ENCODE results near the gene UBE2L5. TPM values are rescaled to one million over a fixed set of nuclear protein-coding genes. Genes with fewer than 3 reads are reported as not detected.

UBE2L5 gene
- total RNA-seq: not detected in 2 replicates

DNA sequence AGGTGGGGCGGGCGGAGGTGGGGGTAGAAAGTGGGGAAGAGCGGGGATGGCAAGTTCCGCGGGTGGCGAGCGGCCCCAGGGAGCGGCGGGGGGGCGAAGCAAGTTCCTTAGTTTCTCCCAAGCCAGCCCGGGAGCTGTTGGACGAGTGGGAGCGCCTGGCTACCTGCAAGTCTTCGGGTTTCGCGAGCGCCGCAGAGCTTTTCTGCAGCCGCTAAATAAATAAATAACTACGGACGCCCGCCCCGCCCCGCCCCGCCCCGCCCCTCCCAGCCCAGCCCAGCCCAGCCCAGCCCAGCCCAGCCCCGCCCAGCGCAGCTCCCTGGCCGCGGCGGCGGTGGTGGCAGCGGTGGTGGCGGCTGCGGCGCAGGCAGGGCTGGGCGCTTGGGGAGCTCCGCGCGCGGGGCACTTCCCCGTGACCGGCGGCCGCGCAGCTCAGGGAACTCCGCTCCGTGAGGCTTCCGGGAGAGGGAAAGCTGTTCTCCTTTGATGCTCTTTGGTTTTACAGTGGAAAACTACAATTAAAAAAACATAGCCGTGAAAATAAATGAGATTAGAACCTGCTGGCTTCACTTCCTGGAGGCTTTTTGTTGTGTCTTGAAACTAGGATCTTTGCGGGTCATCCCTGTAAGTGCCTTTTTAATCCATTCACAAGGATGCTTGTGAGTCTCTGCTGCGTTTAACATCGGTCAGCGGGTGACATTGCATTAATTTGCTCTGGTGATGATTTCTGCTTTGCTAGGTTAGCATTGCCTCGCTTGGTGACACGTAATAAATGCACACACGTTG is at the start of gene UBE2L5:
Gene UBE2L5 (plus strand): TSS at position 440 of the 786 bp plus-strand sequence. CDS start 5,498 bp downstream, outside the sequence.

DNA sequence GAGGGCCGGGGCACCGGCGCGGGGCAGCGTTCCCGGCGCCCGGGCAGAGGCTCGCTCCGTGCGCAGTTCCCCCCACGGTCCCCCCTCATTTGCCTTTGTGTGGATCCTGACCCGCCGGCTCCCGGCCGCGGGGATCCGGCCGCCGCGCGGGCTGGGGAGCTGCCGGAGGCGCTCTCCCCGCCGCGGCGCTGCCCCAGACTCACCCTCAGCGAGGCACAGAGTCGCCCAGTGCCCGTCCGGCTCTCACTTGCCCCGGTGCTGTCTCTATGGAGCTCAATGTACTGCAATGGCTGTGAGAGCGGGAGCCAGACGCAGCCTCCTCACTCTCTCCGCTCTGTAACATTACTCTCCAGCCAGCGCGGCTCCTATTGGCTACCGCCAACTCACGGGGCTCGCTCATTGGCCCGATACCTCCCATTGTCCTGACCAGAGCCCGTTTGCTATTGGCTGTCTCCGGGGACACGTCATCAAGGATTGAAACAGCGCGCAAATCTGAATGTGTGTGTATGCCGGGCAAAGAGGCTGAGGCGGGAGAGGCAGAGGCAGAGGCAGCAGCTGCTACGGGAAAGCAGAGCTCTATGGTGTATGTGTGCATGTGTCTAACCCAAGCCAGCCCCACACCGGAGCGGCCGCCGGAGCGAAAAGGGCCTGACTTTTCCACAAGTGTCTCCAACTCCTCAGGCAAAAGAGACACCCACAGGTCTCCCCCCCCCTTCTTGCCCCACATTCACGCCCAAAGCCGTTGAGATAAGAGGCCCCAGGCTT is 43.5 kb downstream of the UBE2L5 start, which contains the start of gene HMGB1:
Gene HMGB1 (minus strand): TSS at position 344 of the 765 bp plus-strand sequence. CDS start 2,256 bp downstream, outside the sequence.

Other genes starting within 250 kb of the UBE2L5 start
- 3.4 and 16.7 TPM in 2 replicates for gene KATNAL1, start 114.9 kb upstream of the UBE2L5 start, total RNA-seq
- gene HMGB1, start 43.4 kb downstream of the UBE2L5 start, total RNA-seq: 58.4 and 148 TPM in 2 replicates
- gene USPL1, start 195.4 kb downstream of the UBE2L5 start, total RNA-seq: 14.0 and 18.7 TPM in 2 replicates

All from nasal cavity respiratory epithelium epithelial cell of viscerocranial mucosa (primary cell).